GM19035 (cell line): ENCODE data around the gene ATXN7.

Experiments used
- ATAC-seq: cut with Tn5 transposase; IDR thresholded peaks from one replicate; pipeline ENCODE4 v1.9.1; 2021; ENCODE audit not compliant: unreplicated experiment

ATXN7 gene, protein sequence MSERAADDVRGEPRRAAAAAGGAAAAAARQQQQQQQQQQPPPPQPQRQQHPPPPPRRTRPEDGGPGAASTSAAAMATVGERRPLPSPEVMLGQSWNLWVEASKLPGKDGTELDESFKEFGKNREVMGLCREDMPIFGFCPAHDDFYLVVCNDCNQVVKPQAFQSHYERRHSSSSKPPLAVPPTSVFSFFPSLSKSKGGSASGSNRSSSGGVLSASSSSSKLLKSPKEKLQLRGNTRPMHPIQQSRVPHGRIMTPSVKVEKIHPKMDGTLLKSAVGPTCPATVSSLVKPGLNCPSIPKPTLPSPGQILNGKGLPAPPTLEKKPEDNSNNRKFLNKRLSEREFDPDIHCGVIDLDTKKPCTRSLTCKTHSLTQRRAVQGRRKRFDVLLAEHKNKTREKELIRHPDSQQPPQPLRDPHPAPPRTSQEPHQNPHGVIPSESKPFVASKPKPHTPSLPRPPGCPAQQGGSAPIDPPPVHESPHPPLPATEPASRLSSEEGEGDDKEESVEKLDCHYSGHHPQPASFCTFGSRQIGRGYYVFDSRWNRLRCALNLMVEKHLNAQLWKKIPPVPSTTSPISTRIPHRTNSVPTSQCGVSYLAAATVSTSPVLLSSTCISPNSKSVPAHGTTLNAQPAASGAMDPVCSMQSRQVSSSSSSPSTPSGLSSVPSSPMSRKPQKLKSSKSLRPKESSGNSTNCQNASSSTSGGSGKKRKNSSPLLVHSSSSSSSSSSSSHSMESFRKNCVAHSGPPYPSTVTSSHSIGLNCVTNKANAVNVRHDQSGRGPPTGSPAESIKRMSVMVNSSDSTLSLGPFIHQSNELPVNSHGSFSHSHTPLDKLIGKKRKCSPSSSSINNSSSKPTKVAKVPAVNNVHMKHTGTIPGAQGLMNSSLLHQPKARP

DNA sequence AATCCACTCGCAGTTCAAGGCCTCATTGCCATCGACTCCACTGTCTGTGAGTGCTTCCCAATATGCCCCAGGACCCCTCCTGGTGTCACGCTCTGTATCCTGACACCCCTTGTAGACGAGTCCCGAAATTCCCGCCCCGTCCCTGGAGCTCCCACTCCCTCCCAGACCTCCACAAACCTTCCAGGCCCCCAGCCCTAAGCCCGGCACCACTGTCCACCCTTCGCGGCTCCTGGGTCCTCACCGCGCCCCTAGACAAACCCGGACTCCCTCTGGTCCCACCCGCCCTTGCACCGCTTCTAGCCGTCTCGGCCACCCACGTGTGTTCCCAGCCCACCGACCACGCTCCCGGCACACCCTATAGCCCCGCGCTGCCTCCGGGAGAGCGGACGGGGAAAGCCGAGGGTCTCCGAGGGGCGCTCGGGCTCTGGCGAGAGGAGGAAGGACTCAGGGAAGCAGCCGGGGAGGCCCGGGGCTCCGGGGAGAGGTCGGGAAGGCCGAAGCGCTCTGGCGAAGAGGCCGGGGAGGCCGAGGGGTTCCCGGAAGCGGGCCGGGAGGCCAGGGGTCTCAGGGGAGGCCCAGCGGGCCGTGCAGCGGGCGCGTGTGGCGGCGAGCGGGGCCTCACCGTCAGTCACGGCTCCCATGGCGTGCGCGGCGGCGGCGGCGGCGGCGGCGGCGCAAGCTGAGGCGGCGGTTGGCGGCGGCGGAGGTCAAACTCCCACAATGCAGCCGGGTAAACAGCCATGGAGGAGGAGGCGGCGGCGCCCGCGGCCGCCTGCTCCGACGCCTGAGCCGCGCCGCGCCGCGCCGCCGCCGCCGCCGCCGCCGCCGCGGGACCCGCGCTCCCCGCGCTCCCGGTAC lies at the start of gene ATXN7, which contains the start of gene THOC7:
Gene ATXN7 (plus strand): TSS at position 718 of the 858 bp plus-strand sequence. CDS start 48,732 bp downstream, outside the sequence.
Gene THOC7 (minus strand): TSS at position 656 of the 858 bp plus-strand sequence. CDS start 15 bp downstream, at position 641.
- ATAC-seq, result peak; percentile 75

DNA sequence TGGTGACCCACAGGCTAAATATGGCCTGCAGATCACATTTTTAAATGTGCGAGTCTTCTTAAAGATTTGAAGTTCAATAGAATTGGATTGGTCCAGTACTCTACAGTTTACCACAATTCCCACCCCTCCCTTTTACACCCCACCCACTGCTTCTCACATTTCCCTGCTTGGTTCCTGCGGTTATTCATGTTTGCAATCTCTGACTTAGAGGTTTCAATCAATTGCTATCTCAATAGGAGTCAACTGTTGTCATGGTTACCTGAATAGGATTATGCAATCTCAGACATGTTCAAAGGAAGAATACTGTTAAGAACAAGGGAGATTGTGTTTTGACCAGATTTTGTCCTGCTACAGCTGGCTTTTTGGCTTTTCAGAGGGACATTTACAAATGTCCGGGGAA lies 49.4 kb upstream of the ATXN7 start:
- no peak for ATAC-seq

DNA sequence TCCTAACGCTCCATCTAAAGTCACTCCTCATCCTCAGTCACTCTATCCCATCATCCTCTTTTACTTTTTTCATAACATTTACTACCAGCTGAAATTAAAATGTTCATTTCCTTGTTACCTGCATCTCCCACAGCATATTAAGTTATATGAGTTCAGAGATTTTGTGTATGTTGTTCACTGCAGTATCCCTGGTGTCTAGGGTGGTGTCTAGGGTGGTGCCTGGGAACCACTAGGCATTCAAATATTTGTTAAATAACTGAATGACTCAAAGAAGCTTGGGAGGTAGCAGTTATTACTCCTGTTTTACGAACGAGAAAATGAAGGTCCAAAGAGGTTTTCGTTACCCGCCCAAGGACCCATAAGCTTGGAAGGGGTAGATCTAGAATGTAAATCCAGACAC lies 46.4 kb upstream of the ATXN7 start:
- no peak for ATAC-seq

DNA sequence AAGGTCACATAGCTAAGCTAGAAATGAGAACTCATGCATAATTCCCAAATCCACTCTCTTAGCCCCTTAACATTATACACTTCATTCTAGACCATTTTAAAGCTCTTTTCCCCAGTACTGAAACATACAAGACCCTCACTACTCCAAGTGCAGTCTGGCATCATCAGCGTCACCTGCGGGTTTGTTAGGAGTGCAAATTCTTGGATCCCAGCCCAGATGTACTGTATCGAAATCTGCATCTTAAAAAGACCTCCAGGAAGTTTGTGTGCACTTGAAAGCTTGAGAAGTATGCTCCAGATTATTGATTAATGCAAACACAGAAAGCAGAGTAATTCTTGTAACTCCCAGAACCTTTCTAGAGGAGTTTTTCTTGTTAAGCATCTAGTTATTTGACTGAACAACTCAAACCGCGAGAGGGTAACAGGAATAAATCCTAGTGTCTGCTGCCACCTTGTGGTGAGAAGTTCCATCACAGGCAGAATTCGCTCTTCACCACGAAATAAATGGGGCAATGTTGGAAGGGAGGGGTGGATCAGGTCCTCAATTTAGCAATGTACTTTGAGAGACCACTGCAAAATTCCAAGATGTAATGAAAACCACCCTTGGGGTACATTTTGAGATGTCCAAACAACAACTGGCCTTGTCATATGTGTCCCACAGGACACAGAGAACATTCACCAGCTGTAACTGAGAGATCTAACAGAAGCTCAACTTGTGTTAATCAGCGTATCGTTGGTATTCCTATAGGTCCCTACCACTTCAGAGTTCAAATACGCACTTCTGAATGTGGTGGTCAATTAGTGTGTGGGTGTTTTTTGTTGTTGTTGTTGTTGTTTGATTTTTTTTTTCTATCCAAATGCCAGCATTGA lies 45.2 kb upstream of the ATXN7 start:
- ATAC-seq, result peak; percentile 72

DNA sequence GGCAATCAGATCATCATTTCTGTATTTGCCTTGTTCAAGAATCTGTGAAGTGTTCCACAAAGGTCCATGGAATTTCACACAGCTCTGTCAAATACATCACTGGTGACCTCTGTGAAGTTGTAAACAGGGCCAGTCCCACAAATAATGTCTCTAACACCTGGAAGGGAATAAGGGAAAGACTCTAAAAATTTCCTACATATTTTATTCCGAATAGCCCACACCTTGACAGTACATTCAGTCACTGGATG lies 44.6 kb upstream of the ATXN7 start, which contains the start of gene C3orf49:
Gene C3orf49 (plus strand): TSS at position 149 of the 248 bp plus-strand sequence. CDS start 173 bp downstream, outside the sequence.
- ATAC-seq, result no peak

DNA sequence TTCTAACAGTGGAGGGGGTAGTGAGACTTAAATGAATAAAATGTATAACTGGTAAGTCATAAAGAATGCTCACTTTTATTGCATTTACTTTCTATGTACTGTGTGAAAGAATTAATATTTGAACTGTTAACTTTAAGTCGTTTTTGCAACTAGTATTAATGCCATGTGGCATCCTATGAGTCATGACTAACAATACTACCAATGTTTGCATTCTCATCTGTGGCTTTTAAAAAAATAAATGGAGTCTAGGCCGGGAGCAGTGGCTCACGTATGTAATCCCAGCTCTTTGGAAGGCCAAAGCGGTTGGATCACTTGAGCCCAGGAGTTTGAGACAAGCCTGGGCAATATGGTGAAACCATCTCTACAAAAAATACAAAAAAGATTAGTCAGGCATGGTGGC lies 39.4 kb upstream of the ATXN7 start:
- ATAC-seq, result no peak

DNA sequence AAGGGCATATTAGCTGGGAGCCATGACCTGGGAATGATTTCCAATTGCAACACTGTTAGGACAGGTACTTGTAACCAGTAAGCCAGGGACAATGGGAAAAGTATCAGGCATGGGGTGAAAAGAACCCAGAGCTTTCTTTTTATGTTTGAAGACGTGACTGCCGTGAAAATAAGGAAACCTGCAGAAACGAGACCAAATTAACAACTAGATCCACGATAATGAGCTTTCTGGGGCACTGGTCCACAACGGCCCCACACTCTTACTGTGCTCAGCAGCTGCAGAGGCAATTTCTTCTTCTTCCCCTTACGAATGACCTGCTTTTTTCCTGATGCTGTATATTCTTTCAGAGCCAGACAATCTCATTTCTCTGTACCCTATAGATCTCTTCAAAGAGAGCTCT lies 33.1 kb upstream of the ATXN7 start:
- no peak for ATAC-seq

DNA sequence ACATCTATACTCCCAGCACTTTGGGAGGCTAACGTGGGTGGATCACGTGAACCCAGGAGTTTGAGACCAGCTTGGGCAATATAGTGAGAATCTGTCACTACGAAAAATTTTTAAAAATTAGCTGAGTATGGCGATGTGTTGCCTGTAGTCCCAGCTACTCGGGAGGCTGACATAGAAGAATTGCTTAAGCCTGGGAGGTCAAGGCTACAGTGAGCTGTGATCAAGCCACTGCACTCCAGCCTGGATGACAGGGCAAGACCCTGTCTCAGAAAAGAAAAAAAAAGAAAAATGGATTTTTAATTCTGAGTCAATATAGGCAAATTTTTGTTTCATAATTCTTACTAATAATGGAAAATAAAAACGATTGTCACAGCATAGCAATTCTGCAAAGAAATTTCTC lies 31.3 kb upstream of the ATXN7 start:
- no peak for ATAC-seq

DNA sequence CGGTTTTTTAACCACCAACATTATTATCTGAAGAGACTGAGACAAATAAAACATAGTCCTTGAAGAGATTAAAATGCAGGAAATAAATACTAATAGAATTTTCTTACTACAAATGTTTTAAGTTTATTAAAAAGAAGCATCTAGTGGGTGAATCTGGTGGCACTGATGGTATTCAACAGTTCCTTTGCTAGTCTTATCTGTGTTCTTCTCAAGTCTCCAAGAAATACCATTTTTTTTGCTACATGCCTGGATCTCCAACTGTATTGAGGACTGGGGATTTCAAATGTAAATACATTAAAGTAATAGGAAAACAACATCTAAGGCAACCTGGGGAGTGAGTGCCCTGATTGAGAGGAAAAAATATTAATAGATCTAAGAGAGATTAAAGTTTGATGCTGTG lies 22.0 kb upstream of the ATXN7 start:
- no peak for ATAC-seq

DNA sequence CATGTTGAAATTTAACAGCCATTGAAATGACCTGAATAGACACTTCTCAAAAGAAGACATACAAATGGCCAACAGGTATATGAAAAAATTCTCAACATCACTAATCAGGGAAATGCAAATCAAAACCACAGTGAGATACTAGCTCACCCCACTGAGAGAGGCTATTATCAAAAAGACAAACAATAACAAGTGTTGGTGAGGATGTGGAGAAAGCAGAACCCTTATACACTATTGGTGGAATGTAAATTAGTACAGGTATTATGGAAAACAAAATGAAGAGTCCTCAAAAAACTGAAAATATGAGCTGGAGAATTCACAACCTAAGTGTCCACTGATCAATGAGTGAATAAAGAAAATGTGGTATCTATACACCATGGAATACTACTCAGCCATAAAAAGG lies 21.5 kb upstream of the ATXN7 start:
- no peak for ATAC-seq

DNA sequence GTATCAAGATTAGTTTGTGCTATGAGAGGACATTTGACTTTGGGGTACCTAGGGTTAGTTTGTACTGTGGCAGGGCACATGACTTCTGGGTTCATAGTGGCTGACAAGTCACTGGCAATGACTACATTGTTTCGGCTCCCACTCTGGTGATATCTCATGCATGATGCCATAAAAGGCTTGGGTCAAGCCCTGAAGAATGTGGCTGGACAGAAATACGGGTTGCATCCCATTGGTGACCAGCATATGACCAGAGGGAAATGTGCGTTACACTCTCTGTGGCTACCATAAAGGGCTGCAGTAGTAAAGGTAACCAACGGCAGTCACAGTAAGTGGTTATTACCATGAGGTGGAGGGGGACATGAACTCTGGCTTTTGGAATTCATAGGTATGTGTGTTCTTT lies 18.5 kb upstream of the ATXN7 start:
- ATAC-seq, result no peak

DNA sequence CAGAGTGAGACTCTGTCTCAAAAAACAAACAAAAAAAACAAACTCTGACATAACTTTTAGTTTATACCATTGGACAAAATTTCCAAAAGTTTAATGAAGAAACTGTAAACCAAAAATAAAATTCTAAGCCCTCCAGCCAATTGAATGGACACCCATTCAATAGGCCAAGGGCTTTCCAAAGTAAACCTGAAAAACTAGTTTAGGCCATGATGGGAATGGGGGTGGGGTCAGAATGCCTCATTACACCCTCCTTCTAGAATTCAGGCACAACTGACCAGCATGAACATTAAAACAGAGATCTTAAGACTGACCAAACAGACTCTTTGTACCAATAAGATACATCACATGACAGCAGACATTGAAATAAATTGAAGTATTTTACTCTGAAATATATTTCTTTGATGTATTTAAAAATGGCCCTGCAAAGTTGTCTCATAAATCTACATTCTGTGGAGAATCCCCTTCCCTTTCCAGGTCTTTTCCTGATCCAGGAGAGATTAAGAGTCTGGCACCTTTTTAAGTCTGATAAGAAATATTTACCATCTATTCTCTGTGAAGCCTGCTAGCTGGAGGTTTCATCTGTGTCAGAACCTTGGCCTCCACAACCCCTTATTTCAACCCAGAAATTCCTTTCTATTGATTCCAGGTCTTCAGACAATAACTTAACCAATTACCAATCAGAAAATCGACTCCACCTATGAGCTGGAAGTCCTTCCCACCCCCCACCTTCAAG lies 15.8 kb upstream of the ATXN7 start:
- no peak for ATAC-seq

DNA sequence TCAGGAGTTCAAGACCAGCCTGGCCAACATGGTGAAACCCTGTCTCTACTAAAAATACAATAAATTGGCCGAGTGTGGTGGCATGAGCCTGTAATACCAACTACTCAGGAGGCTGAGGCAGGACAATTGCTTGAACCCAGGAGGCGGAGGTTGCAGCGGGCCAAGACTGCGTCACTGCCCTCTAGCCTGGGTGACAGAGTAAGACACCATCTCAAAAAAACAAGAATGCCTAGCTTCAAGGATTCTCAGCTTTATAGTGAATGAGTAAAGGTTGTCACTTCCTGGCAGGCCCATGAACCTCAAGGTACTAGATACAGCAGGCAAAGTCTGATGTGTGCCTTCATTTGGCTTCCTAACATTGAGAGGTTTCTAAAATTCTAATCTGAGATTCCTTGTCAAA lies 14.5 kb upstream of the ATXN7 start:
- no peak for ATAC-seq

DNA sequence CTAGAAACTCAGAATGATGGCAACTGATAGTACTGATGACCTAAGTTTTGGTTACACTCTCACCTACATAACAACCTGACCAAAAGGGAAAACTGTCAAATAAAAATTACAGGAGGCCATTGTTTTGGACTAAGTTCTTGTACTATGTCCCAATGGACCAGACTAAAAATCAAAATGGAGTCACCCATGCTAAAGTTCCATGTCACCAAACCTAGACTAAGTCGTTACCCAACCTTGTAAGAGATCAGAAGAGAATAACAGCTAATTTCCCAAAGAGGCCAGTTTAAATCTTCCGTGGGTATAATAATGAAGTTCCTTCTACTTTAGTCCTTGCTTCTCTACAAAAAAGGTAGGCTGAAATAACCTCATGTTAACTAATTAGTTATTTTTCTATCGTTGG lies 12.4 kb upstream of the ATXN7 start:
- ATAC-seq, result no peak

DNA sequence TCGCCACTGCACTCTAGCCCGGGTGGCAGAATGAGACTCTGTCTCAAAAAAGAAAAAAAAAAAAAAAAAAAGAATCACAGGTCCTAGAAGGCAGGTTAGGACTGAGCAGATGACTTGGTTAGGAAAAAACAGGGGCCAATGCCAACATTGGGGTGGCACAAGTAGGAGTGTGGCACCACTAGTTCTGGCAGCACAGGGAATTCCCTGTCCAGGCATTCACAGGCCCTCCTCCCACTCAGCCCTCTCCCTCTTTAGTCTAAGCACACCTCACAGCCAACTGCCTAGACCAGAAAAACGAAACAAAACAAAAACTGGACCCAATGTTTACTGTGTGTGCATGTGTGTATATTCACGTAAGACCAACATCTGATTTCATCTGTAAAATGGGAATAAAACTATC lies 10.6 kb upstream of the ATXN7 start:
- ATAC-seq, result no peak

DNA sequence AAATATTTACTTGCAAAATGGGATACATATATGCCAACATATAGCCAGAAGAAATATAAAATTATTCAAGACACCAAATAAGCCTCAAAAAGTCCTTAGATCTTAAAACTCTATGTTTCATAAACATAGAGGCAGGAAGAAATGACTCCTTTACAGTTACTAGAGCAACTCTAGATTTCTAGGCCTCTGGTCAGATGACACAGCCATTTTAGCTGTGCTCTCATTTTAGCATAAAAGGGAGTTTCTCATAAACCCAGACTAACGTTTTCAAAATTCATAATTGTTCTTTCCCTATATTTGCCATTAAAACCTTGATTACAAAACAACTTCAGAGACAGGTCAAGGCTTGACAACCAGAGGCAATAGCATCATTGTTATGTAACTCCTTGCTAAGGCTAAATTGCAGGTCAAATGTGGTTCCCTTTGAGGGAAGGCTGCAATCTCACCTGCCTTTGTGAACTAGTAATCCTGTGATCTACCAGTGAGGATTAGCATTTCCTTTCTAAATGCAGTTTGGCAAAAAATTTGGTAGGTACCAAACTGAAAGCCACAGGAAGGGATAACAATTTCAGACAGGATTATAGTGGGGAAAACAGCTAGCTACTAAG lies 8.2 kb upstream of the ATXN7 start:
- no peak for ATAC-seq

DNA sequence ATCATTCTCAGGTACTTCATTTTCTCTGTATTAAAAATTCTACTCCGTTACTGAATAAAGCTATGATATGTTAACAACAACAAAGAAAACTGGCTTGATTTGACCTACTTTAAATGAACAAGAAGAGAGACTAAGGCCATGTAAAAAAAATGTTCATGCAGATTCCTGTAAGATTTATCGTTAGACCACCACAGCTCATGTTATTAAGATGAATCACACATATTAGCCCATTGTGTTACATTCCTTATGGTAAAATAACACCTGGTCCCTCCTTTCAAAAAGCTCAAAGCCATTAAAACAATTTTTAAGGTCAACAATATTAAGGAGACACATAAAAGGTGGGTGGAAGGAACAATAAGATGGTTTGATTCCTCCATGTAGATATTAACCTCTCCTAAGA lies 6.4 kb upstream of the ATXN7 start:
- ATAC-seq, result no peak

DNA sequence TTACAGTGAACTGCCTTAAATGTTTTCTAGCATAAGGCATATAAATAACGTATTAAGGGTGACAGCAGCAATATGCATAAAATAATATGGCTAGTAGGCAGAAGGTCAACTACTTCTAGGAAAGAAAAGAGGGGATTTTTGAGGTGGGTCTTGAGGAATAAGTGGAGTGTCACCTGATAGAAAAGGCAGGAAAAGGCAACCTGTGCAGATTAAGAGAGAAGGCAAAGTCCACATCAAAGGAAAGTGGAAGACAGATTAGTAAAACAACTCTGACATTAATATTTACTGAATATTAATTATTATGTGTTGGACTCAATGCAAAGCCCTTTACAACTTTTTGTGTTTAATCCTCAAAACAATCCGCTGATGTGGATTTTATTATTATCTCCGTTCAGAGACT lies 2.9 kb upstream of the ATXN7 start:
- no peak for ATAC-seq

DNA sequence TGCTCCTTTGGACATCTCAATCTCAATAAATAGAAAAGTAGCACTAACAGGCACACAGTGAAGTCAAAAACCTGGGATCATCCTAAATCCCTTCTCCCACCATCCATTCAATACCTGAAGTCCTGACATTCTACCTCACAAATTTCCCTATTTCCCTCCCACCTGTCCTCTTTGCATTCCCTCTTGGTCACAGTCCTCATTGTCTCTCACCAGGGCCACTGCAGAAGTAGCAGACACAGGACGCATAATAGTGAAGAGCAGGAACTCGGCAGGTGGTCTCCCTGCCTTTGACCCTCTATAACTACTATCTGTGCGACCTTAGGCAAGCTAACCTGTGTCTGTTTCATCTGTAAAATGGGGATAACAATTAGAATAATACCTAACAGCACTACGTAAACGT lies 2.4 kb upstream of the ATXN7 start:
- ATAC-seq, result no peak
